Measurements from ENCODE around the gene MUC21.

The MUC21 gene

DNA sequence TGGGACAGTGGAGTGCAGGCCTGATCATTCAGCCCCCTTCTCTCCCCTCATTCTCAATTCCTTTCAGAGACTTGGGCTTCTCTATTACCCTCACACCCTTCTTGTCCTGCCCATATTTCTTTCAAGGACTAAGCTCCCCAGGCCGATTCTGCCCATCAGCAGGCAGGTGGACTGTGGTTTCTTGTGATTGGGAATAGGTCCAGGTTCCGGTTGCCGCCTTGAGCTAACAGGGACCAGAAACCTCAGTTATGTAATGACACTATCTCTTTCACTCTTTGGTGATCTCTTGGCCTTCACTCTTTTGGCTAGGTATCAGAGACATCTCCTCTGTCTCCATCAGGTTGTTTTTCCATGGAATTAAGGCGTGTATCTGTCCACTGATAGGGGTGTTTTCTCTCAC lies 36.3 kb upstream of the MUC21 start:
- Histone ChIP-seq H3K27ac (ENCODE audit: low read depth, low read length) (no peak overlapping the region), H3K9ac (ENCODE audit: low read length) (no peak overlapping the region), H3K27me3 (ENCODE audit: low read length) (no peaks in the 10 kb centered on the region), H3K9me3 (ENCODE audit: insufficient read depth, low read length) (no peaks in the 10 kb centered on the region), H3K79me2 (ENCODE audit: insufficient read depth, low read length) (no peaks in the 10 kb centered on the region), H3K36me3 (ENCODE audit: low read length) (no peaks in the 10 kb centered on the region), H3K9me2 (replicated peaks; ENCODE audit: insufficient read depth, low read length) (no peaks in the 10 kb centered on the region), H3K4me3 (ENCODE audit: insufficient read depth, low read length, poor library complexity, severe bottlenecking) (no peak overlapping the region), H2AFZ (ENCODE audit: low read depth, low read length, severe bottlenecking) (no peak overlapping the region), H4K20me1 (ENCODE audit: low read depth, low read length) (no peaks in the 10 kb centered on the region), H3F3A (ENCODE audit: insufficient read depth) (no peaks in the 10 kb centered on the region; the same call in 1 of the 2 replicates), H3K4me2 (ENCODE audit: low read depth, low read length, poor library complexity, severe bottlenecking) (no peak overlapping the region)
- TF ChIP-seq, protein P1, sequence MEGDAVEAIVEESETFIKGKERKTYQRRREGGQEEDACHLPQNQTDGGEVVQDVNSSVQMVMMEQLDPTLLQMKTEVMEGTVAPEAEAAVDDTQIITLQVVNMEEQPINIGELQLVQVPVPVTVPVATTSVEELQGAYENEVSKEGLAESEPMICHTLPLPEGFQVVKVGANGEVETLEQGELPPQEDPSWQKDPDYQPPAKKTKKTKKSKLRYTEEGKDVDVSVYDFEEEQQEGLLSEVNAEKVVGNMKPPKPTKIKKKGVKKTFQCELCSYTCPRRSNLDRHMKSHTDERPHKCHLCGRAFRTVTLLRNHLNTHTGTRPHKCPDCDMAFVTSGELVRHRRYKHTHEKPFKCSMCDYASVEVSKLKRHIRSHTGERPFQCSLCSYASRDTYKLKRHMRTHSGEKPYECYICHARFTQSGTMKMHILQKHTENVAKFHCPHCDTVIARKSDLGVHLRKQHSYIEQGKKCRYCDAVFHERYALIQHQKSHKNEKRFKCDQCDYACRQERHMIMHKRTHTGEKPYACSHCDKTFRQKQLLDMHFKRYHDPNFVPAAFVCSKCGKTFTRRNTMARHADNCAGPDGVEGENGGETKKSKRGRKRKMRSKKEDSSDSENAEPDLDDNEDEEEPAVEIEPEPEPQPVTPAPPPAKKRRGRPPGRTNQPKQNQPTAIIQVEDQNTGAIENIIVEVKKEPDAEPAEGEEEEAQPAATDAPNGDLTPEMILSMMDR (IDR thresholded peaks at IDR 0.05; ENCODE audit: insufficient read depth, low read length, poor library complexity, severe bottlenecking): no peak
- no peak for TF ChIP-seq EZH2phosphoT487 (conservative IDR thresholded peaks at IDR 0.05; ENCODE audit: low read length)

DNA sequence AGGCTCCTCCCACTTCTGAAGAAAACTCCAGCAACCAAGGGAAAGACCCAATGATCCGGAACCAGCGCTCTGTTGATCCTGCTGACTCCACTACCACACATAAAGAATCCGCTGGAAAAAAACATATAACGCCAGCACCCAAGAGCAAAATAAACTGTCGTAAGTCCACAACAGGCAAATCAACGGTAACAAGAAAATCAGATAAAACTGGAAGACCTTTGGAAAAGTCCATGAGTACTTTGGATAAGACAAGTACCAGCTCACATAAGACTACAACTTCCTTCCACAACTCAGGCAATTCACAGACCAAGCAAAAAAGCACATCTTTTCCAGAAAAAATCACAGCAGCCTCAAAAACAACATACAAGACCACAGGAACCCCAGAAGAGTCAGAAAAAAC lies 34.7 kb upstream of the MUC21 start:
- Histone ChIP-seq H3K9ac (ENCODE audit: low read length) (no peak overlapping the region), H3F3A (ENCODE audit: insufficient read depth) (no peaks in the 10 kb centered on the region), H3K4me3 (ENCODE audit: insufficient read depth, low read length, poor library complexity, severe bottlenecking) (no peak overlapping the region), H3K27me3 (ENCODE audit: low read length) (no peaks in the 10 kb centered on the region), H3K4me2 (ENCODE audit: low read depth, low read length, poor library complexity, severe bottlenecking) (no peak overlapping the region), H2AFZ (ENCODE audit: low read depth, low read length, severe bottlenecking) (no peak overlapping the region), H3K79me2 (ENCODE audit: insufficient read depth, low read length) (no peaks in the 10 kb centered on the region), H3K9me3 (ENCODE audit: insufficient read depth, low read length) (no peaks in the 10 kb centered on the region), H3K27ac (ENCODE audit: low read depth, low read length) (no peak overlapping the region), H3K36me3 (ENCODE audit: low read length) (no peaks in the 10 kb centered on the region), H4K20me1 (ENCODE audit: low read depth, low read length) (no peaks in the 10 kb centered on the region), H3K9me2 (replicated peaks; ENCODE audit: insufficient read depth, low read length) (no peaks in the 10 kb centered on the region)
- TF ChIP-seq, protein P1 (IDR thresholded peaks at IDR 0.05; ENCODE audit: insufficient read depth, low read length, poor library complexity, severe bottlenecking): no peak
- no peak for TF ChIP-seq EZH2phosphoT487 (conservative IDR thresholded peaks at IDR 0.05; ENCODE audit: low read length)

DNA sequence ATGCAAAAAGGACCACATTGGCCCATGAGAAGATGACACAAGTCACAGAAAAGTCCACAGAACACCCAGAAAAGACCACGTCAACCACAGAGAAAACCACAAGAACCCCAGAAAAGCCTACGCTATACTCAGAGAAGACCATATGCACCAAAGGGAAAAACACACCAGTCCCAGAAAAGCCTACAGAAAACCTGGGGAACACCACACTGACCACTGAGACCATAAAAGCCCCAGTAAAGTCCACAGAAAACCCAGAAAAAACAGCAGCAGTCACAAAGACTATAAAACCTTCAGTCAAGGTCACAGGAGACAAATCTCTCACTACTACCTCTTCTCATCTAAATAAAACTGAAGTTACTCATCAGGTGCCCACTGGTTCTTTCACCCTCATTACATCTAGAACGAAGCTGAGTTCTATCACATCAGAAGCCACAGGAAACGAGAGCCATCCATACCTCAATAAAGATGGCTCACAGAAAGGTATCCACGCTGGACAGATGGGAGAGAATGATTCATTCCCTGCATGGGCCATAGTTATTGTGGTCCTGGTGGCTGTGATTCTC lies 31.5 kb upstream of the MUC21 start:
- Histone ChIP-seq H3K27ac (ENCODE audit: low read depth, low read length) (no peak overlapping the region), H2AFZ (ENCODE audit: low read depth, low read length, severe bottlenecking) (no peak overlapping the region), H3F3A (ENCODE audit: insufficient read depth) (no peaks in the 10 kb centered on the region), H3K9me3 (ENCODE audit: insufficient read depth, low read length) (no peaks in the 10 kb centered on the region), H3K9ac (ENCODE audit: low read length) (no peak overlapping the region), H4K20me1 (ENCODE audit: low read depth, low read length) (no peaks in the 10 kb centered on the region), H3K27me3 (ENCODE audit: low read length) (no peaks in the 10 kb centered on the region), H3K4me3 (ENCODE audit: insufficient read depth, low read length, poor library complexity, severe bottlenecking) (no peak overlapping the region), H3K9me2 (replicated peaks; ENCODE audit: insufficient read depth, low read length) (no peaks in the 10 kb centered on the region), H3K79me2 (ENCODE audit: insufficient read depth, low read length) (no peaks in the 10 kb centered on the region), H3K36me3 (ENCODE audit: low read length) (no peaks in the 10 kb centered on the region), H3K4me2 (ENCODE audit: low read depth, low read length, poor library complexity, severe bottlenecking) (no peak overlapping the region)
- no peak for TF ChIP-seq EZH2phosphoT487 (conservative IDR thresholded peaks at IDR 0.05; ENCODE audit: low read length)
- TF ChIP-seq, protein P1 (IDR thresholded peaks at IDR 0.05; ENCODE audit: insufficient read depth, low read length, poor library complexity, severe bottlenecking): no peak
